ENCODE data around the gene STMN1.

STMN1 gene

DNA sequence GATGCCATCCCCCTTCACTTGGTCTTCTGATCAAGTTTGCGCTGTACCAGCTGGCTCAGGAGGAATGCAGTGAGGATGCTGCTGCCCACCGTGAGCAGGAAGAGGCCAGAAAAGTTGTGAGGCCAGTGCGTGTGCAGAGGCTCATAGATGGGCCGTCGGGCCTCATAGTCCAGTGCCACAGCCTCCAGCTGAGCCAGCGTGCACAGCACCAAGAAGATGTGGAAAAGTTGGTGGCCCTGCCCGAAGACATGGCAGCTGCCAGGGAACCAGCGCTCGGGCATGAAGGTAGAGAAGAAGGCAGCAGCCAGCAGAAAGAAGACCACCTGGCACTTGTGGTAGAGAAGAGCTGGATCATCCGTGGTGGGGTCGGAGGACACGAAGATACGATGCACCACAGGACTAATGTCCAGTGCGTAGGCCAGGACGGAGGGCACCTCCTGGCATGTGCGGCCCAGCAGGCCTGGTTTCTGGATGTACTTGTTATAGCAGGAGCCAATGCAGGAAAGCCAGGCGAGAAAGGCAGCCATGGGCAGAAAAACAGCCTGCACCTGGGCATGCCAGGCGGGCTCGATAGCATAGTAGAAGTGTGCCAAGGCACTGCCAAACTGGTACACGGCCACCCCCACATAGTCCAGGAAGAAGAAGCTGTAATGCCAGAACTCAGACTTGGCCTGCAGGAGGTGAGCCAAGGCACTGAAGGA lies 43.3 kb downstream of the STMN1 start:
- TF ChIP-seq ZNF274 (IDR thresholded peaks at IDR 0.05; ENCODE audit: low read depth, low read length) = no peak
- H3K4me3 ChIP-seq (ENCODE audit: low read length) = no peak overlapping the region

GRCh38 chr1:25861316-25862286 lies 44.6 kb downstream of the STMN1 start:
- no peak overlapping the region; the same call in 1 of the 2 replicates for H3K4me3 ChIP-seq (ENCODE audit: low read length)
- no peak for TF ChIP-seq ZNF274 (IDR thresholded peaks at IDR 0.05; ENCODE audit: low read depth, low read length)

- no peak for TF ChIP-seq ZNF274 (IDR thresholded peaks at IDR 0.05; ENCODE audit: low read depth, low read length)
- peak within 1 kb of the TSS; percentile 90 for H3K4me3 ChIP-seq (ENCODE audit: low read length)
Observed at GRCh38 chr1:25858906-25859789, 47.1 kb downstream of the STMN1 start, which contains the start of gene AUNIP. AUNIP (minus strand) TSS chr1:25859457; CDS start chr1:25859357, 100 bp downstream.

GRCh38 chr1:25858494-25858893 lies 47.7 kb downstream of the STMN1 start:
- peak overlapping the region; percentile 90 for H3K4me3 ChIP-seq (ENCODE audit: low read length)
- TF ChIP-seq ZNF274 (IDR thresholded peaks at IDR 0.05; ENCODE audit: low read depth, low read length) = no peak

DNA sequence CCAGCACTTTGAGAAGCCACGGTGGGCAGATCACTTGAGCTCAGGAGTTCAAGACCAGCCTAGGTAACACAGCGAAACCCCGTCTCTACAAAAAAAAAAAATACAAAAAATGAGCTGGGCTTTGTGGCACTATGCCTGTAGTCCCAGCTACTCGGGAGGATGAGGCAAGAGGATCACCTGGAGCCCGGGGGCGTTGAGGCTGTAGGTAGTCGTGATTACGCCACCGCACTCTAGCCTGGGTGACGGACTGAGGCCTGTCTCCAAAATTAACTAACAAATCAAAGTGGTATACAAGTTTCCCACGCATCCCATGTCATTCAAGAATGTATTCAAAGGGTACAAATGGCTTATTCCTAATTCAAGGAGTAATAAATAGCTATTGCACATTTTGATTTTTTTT lies 49.4 kb downstream of the STMN1 start:
- TF ChIP-seq ZNF274 (IDR thresholded peaks at IDR 0.05; ENCODE audit: low read depth, low read length) = no peak
- no peak overlapping the region for H3K4me3 ChIP-seq (ENCODE audit: low read length)

DNA sequence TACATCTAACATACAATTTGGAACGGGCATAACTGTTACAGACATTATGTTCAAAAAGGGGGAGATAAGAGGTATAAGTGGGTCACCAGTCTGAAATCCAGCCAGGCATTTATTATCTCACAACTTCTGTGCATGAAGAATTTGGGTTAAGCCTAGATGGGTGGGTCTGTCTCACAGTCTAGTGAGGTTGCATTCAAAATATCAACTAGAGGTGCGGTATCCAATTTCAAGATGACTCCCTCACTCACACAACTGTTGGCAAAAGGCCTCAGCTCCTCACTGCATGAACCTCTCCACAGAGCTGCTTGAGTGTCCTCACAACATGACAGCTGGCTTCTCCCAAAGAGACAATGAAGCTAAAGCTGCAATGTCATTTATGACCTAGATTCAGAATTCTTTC lies 51.7 kb downstream of the STMN1 start:
- no peak for TF ChIP-seq ZNF274 (IDR thresholded peaks at IDR 0.05; ENCODE audit: low read depth, low read length)
- H3K4me3 ChIP-seq (ENCODE audit: low read length) = no peak overlapping the region
